Hepatocyte (in vitro differentiated cells): ENCODE data around the gene USP1. TPM values are rescaled to one million over a fixed set of nuclear protein-coding genes. Genes with fewer than 3 reads are reported as not detected.

Source experiments
- DNase-seq: peaks from one replicate; pipeline ENCODE4 v3.0.0-alpha.2; 2016; ENCODE audit warnings: low spot score
- H2AFZ ChIP-seq: fragments of 200-600 bp; sonication (generic); 2 replicates; pipeline ENCODE4 v1.6.0; 2016; ENCODE audit warnings: antibody characterized with exemption, mild to moderate bottlenecking
- H3K27ac ChIP-seq: fragments of 200-600 bp; sonication (generic); 2 replicates; pipeline ENCODE4 v1.5.1; 2016; ENCODE audit warnings: mild to moderate bottlenecking
- H3K27me3 ChIP-seq: fragments of 200-600 bp; sonication (generic); 2 replicates; pipeline ENCODE4 v1.6.1; 2016
- H3K36me3 ChIP-seq: fragments of 200-600 bp; sonication (generic); replicated peaks from 2 replicates; pipeline ENCODE4 v1.5.1; 2016; ENCODE audit warnings: low read depth; ENCODE audit not compliant: insufficient read depth
- H3K4me1 ChIP-seq: fragments of 200-600 bp; sonication (generic); 2 replicates; pipeline ENCODE4 v1.5.1; 2016; ENCODE audit warnings: mild to moderate bottlenecking, moderate library complexity; ENCODE audit not compliant: insufficient read depth
- H3K4me2 ChIP-seq: fragments of 200-600 bp; sonication (generic); 2 replicates; pipeline ENCODE4 v1.6.0; 2016
- H3K4me3 ChIP-seq: fragments of 200-600 bp; sonication (generic); 2 replicates; pipeline ENCODE4 v1.5.1; 2016; ENCODE audit warnings: mild to moderate bottlenecking
- H3K79me2 ChIP-seq: fragments of 200-600 bp; sonication (generic); 2 replicates; pipeline ENCODE4 v1.6.0; 2017; ENCODE audit warnings: mild to moderate bottlenecking
- H3K9me2 ChIP-seq: fragments of 200-600 bp; sonication (generic); replicated peaks from 2 replicates; pipeline ENCODE4 v1.6.0; 2017; ENCODE audit warnings: mild to moderate bottlenecking; ENCODE audit not compliant: insufficient read depth
- H3K9me3 ChIP-seq: fragments of 200-600 bp; sonication (generic); 2 replicates; pipeline ENCODE4 v1.5.1; 2016; ENCODE audit warnings: low read depth, mild to moderate bottlenecking
- H4K20me1 ChIP-seq: fragments of 200-600 bp; sonication (generic); 2 replicates; pipeline ENCODE4 v1.6.0; 2016; ENCODE audit warnings: mild to moderate bottlenecking; ENCODE audit not compliant: insufficient read depth, poor library complexity, severe bottlenecking
- CTCF ChIP-seq: fragments of 200-600 bp; sonication (generic); IDR thresholded peaks from 2 replicates; pipeline ENCODE4 v1.5.1; 2016; ENCODE audit warnings: antibody characterized with exemption, mild to moderate bottlenecking; ENCODE audit not compliant: poor library complexity
- EZH2 ChIP-seq: fragments of 200-600 bp; sonication (generic); IDR thresholded peaks from 2 replicates; pipeline ENCODE4 v1.6.1; 2016; ENCODE audit warnings: antibody characterized with exemption, mild to moderate bottlenecking, borderline replicate concordance
- EZH2phosphoT487 ChIP-seq: fragments of 200-600 bp; sonication (generic); IDR thresholded peaks from one replicate; pipeline ENCODE4 v1.6.1; 2018; ENCODE audit warnings: antibody characterized with exemption, mild to moderate bottlenecking, low read depth, moderate library complexity; ENCODE audit not compliant: unreplicated experiment, severe bottlenecking
- WGBS: methylation state at CpG from one replicate; pipeline ENCODE4 v1.1.6; 2016; ENCODE audit warnings: low lambda C conversion rate; ENCODE audit errors: missing lambda C conversion rate; 5-methylcytosine and 5-hydroxymethylcytosine counted together
- polyA plus RNA-seq: library from polyadenylated mRNA; unstranded; fragments of >200 nt; fragmentation: Nextera tagmentation; extraction: Ambion mirVana; gene quantifications from 2 replicates; pipeline ENCODE4 v1.2.1, GENCODE V29; 2016
- total RNA-seq: library from RNA; depleted of rRNA; stranded (reverse); fragments of >200 nt; gene quantifications from 2 replicates; pipeline ENCODE4 v1.2.3, GENCODE V29; 2014

Gene USP1
- total and polyA plus RNA-seq, 2 experiments from 2014 or later = 11.6 to 28.5 TPM

DNA sequence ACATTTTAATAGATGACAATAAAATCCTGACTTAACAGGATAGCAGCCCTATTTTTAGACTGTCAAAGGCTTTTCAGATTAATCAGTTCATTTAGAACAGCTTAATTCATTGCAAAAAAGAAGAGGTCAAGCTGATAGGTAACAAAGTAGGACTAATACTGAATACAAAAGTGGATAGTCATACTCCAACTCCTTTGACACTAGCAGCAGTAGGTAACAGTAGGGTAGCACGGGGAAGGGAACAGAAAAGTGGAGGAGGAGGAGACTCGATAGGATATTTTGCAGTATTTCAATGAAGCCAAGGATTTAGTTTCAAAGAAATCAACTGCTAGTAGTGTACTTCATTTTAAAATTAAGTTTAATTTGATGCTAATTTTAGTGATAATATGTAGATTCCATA is 51.1 kb downstream of the USP1 start:
- Histone ChIP-seq H3K27me3 (no peaks in the 10 kb centered on the region), H3K4me1 (no peaks in the 10 kb centered on the region), H2AFZ (no peak overlapping the region), H3K36me3 (no peaks in the 10 kb centered on the region), H3K4me3 (no peak overlapping the region), H4K20me1 (no peaks in the 10 kb centered on the region), H3K79me2 (no peaks in the 10 kb centered on the region), H3K9me2 (no peaks in the 10 kb centered on the region), H3K27ac (no peak overlapping the region), H3K4me2 (no peak overlapping the region), H3K9me3 (no peaks in the 10 kb centered on the region)
- TF ChIP-seq CTCF (no peak), EZH2phosphoT487 (no peak), EZH2 (no peak)
- 67% methylated on average over 2 of the region's 2 CpGs for WGBS
- DNase-seq = no peak

DNA sequence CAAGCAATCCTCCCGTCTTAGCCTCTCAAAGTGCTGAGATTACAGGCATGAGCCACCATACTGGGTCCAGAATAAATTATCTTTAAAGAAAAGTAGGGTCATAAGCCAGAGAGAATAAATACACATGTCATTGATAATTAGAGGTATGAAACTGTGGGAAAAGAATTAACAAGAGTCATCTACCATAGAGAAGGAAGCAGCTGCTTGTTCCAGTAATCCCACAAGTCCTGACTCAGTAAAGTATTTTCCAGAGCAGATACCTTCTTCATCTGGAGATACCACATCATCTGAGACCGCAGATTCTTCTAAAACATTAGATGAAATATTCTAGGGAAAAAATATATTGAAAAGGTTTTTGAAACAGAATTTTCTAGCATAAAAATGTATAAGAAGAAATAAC is 55.7 kb downstream of the USP1 start:
- Histone ChIP-seq H3K4me1 (no peaks in the 10 kb centered on the region), H3K4me2 (no peak overlapping the region), H3K36me3 (no peaks in the 10 kb centered on the region), H3K4me3 (no peak overlapping the region), H3K27me3 (no peaks in the 10 kb centered on the region), H3K9me2 (no peaks in the 10 kb centered on the region), H4K20me1 (no peaks in the 10 kb centered on the region), H3K27ac (no peak overlapping the region), H3K79me2 (no peaks in the 10 kb centered on the region), H2AFZ (no peak overlapping the region), H3K9me3 (no peaks in the 10 kb centered on the region)
- no peak for DNase-seq
- no peak for TF ChIP-seq EZH2phosphoT487
- TF ChIP-seq CTCF = no peak
- TF ChIP-seq EZH2 = no peak
- WGBS = 95% methylated on average over 2 of the region's 2 CpGs

- H3K4me3 ChIP-seq = no peak overlapping the region
These were observed 56.8 kb downstream of the USP1 start for GRCh38 chr1:62493656-62494055.

More at GRCh38 chr1:62493656-62494055, 56.8 kb downstream of the USP1 start:
- TF ChIP-seq CTCF (no peak), EZH2 (no peak), EZH2phosphoT487 (no peak)
- Histone ChIP-seq H3K36me3 (no peaks in the 10 kb centered on the region), H3K9me2 (no peaks in the 10 kb centered on the region), H3K27ac (no peak overlapping the region), H3K79me2 (no peaks in the 10 kb centered on the region), H3K9me3 (no peaks in the 10 kb centered on the region), H3K4me1 (no peaks in the 10 kb centered on the region), H2AFZ (no peak overlapping the region), H4K20me1 (no peaks in the 10 kb centered on the region), H3K4me2 (no peak overlapping the region), H3K27me3 (no peaks in the 10 kb centered on the region)
- DNase-seq = no peak
- WGBS = over 99% methylated on average over 3 of the region's 3 CpGs
